Nephron (organoid): ENCODE data around the gene MINDY2.

ENCODE experiments used
- H3K27ac Mint-ChIP-seq, 3 experiments: 2 replicates each; pipeline ENCODE4 v1.8.0; 2020; ENCODE audit warnings: mixed read lengths in 3 of 3, mild to moderate bottlenecking in 2 of 3, moderate library complexity in 1 of 3
- H3K27me3 Mint-ChIP-seq: 2 replicates; pipeline ENCODE4 v1.8.0; 2021; ENCODE audit warnings: low read depth, mild to moderate bottlenecking, moderate library complexity, mixed read lengths
- H3K36me3 Mint-ChIP-seq: 2 replicates; pipeline ENCODE4 v1.8.0; 2020; ENCODE audit warnings: low read depth, mixed read lengths
- H3K4me1 Mint-ChIP-seq: 2 replicates; pipeline ENCODE4 v1.8.0; 2020; ENCODE audit warnings: mixed read lengths
- H3K4me3 Mint-ChIP-seq, 3 experiments: 2 replicates each; pipeline ENCODE4 v1.8.0; 2020; ENCODE audit warnings: mild to moderate bottlenecking in 3 of 3, mixed read lengths in 3 of 3, moderate library complexity in 2 of 3
- H3K9me3 Mint-ChIP-seq: 2 replicates; pipeline ENCODE4 v1.8.0; 2020; ENCODE audit warnings: mixed read lengths
- CTCF ChIP-seq, 3 experiments: fragments of 200-600 bp; sonication (generic); IDR thresholded peaks; one replicate each; pipeline ENCODE4 v1.5.0; 2021; ENCODE audit warnings: antibody characterized with exemption in 3 of 3; ENCODE audit not compliant: unreplicated experiment in 3 of 3

Gene MINDY2

GRCh38 chr15:58862326-58862725, 91.2 kb downstream of the MINDY2 start:
- Mint-ChIP-seq H3K4me3 (no peak overlapping the region), H3K4me1 (no peaks in the 10 kb centered on the region), H3K9me3 (peaks cover 4% of the 10 kb centered on the region), H3K27me3 (no peaks in the 10 kb centered on the region), H3K27ac (no peak overlapping the region), H3K36me3 (no peaks in the 10 kb centered on the region)
- no peak for TF ChIP-seq CTCF (IDR thresholded peaks at IDR 0.05; ENCODE audit: unreplicated experiment in 3 of 3)

DNA sequence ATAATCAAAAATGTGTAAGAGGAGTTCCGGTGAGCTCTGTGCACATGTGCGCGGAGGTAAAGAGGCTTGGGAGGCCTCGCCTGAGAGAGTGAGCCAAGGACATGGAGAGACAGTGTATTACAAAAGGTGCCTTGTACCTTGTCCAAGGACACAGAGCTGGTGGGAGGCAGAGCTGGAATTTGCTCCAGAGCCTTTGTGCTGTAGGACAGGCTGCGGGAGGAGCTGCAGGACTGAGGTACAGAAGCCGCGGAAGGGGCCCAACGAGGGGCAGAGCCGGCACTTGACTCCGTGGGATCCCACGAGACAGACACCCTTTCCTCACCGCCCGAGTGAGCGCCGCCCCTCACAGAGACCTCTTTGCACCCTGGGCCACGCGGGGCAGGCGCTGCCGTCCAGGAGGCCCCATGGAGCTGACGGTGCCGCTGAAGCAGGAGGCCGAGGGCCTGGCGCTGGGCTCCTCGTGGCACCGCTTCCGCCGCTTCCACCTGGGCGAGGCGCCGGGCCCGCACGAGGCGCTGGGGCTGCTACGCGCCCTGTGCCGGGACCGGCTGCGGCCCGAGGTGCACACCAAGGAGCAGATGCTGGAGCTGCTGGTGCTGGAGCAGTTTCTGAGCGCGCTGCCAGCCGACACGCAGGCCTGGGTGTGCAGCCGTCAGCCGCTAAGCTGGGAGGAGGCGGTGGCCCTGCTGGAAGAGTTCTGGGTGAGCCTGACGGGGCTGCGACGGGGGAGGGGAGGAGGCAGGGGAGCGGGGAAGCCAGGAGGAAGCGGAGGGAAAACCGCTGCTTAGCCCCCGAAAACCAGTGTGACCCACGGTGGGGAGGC, 93.7 kb downstream of the MINDY2 start:
- H3K9me3 Mint-ChIP-seq = peaks cover 4% of the 10 kb centered on the region
- peaks cover 5% of the 10 kb centered on the region for H3K36me3 Mint-ChIP-seq
- no peaks in the 10 kb centered on the region for H3K4me1 Mint-ChIP-seq
- H3K27me3 Mint-ChIP-seq = no peaks in the 10 kb centered on the region
- no peak for TF ChIP-seq CTCF (IDR thresholded peaks at IDR 0.05; ENCODE audit: unreplicated experiment in 3 of 3)
- H3K4me3 Mint-ChIP-seq = peak overlapping the region in 1 of 3 experiments; percentile 47
- peak overlapping the region in 1 of 3 experiments; percentile 27 for H3K27ac Mint-ChIP-seq

DNA sequence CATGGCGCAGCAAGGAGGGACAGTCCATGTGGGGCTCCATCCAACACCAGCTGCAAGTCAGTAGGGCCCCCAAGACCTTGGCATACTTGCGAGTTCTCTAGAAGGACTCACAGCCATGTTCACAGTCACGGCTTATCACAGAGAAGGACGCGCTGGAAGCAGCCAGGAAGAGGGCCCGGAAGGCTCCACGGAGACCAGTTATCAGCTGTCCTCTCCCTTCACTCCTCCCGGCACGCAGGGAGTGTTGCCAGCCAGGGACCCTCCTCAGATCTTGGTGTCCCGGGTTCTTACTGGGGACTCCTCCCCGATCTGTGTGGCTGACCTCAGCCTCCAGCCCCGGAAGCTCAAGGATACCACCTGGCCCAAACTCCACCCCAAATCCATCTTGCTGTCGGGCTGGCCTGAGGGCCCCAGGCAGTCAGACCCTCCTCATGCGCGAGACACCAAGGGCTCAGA, 94.4 kb downstream of the MINDY2 start:
- no peak overlapping the region for H3K27ac Mint-ChIP-seq
- no peaks in the 10 kb centered on the region for H3K27me3 Mint-ChIP-seq
- H3K4me3 Mint-ChIP-seq = no peak overlapping the region
- H3K4me1 Mint-ChIP-seq = no peaks in the 10 kb centered on the region
- peaks cover 5% of the 10 kb centered on the region for H3K36me3 Mint-ChIP-seq
- peaks cover 4% of the 10 kb centered on the region for H3K9me3 Mint-ChIP-seq
- no peak for TF ChIP-seq CTCF (IDR thresholded peaks at IDR 0.05; ENCODE audit: unreplicated experiment in 3 of 3)

DNA sequence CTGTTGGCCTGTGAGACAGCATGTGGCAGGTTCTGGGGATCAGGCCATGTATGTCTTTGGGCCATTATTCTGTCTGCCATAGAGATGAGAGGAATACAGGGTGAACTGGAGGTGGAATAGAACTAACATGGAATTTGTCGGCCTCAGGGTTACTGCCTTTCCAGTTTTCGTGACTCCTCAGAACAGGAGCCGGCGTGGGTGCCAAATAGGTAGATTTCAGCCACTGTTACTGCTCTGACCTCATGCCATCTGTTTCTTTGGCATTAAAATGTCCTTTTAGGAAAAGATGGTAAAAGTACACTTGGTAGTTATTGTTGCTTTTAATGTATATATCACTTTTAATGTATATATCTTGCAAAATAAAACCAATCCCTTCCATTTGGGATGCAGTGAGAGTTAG, 96.8 kb downstream of the MINDY2 start:
- Mint-ChIP-seq H3K4me3 (no peak overlapping the region), H3K27ac (no peak overlapping the region), H3K4me1 (no peaks in the 10 kb centered on the region), H3K27me3 (no peaks in the 10 kb centered on the region), H3K9me3 (peaks cover 4% of the 10 kb centered on the region), H3K36me3 (peaks cover 5% of the 10 kb centered on the region)
- no peak for TF ChIP-seq CTCF (IDR thresholded peaks at IDR 0.05; ENCODE audit: unreplicated experiment in 3 of 3)

DNA sequence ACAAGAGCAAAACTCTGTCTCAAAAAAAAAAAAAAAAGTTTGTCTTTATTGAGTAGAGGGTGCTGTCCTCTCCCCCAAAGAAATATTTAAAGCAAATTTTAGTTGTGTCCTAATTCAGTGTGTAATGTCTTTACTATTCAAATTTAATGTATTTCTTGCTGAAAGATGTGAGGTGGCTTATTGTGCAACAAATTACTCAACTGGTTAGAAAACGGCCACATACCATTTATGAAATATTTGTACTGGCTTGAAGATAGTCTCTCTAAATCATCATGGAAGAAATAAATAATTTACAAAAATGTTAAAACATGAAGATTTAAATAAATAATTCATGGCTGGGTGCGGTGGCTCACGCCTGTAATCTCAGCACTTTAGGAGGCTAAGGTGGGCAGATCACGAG, 99.3 kb downstream of the MINDY2 start:
- no peak for TF ChIP-seq CTCF (IDR thresholded peaks at IDR 0.05; ENCODE audit: unreplicated experiment in 3 of 3)
- H3K4me1 Mint-ChIP-seq = peaks cover under 1% of the 10 kb centered on the region
- H3K27ac Mint-ChIP-seq = no peak overlapping the region
- H3K36me3 Mint-ChIP-seq = peaks cover 8% of the 10 kb centered on the region
- no peaks in the 10 kb centered on the region for H3K27me3 Mint-ChIP-seq
- no peaks in the 10 kb centered on the region for H3K9me3 Mint-ChIP-seq
- no peak overlapping the region for H3K4me3 Mint-ChIP-seq

- H3K27ac Mint-ChIP-seq = no peak overlapping the region
- H3K36me3 Mint-ChIP-seq = peaks cover 23% of the 10 kb centered on the region
- H3K27me3 Mint-ChIP-seq = no peaks in the 10 kb centered on the region
- no peak for TF ChIP-seq CTCF (IDR thresholded peaks at IDR 0.05; ENCODE audit: unreplicated experiment in 3 of 3)
- peaks cover 3% of the 10 kb centered on the region for H3K4me1 Mint-ChIP-seq
- no peak overlapping the region for H3K4me3 Mint-ChIP-seq
- no peaks in the 10 kb centered on the region for H3K9me3 Mint-ChIP-seq
Observed at GRCh38 chr15:58873267-58873666, 102.2 kb downstream of the MINDY2 start.
